Measurements from ENCODE around the gene GFOD1.
"Not testable (repeated sequence)": the region's sequence is repeated elsewhere in the genome, so short reads cannot be mapped to it uniquely, and the experiment has no call there.

GFOD1 gene

DNA sequence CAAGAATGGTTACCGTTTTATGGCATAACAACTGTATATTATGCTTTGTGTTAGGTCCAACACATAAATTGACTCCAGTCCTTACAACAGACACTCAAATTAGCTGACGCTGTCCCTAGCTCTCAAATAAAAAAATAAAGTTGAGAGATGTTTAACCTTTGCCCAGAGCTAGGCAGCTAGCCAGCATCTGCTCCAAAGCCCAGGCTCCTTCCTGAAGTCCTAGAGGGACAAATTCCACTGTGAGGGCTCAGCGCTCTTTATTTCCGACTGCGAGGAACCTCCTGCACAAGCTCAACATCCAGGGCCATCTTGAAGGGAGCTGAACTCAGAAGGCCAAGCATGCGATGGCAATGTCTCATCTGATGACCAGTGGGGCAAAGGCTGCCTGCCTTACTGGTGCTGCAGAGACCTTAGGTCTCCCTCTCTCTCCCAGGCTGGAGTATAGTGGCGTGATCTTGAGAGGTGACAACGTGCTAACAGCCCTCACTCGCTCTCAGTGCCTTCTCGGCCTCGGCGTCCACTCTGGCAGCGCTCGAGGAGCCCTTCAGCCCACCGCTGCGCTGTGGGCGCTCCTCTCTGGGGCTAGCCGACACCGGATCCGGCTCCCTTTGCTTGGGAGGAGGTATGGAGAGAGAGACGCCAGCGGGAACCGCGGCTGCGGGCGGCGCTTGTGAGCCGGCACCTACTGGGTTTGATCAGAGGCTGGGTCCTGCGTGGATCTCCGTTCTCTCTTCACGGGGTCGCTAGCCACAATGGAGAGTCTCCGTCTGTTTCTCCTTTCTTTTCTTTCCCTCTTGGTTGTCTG is 24.7 kb upstream of the GFOD1 start:
- DNase-seq (ENCODE audit: low spot score) = no peak

DNA sequence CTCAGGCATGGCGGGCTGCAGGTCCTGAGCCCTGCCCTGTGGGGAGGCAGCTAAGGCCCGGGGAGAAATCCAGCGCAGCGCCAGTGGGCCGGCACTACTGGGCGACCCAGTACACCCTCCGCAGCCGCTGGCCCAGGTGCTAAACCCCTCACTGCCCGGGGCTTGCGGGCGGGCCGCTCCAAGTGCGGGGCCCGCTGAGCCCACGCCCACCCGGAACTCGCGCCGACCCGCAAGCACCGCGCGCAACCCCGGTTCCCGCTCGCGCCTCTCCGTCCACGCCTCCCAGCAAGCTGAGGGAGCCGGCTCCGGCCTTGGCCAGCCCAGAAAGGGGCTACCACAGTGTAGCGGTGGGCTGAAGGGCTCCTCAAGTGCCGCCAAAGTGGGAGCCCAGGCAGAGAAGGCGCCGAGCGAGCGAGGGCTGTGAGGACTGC is 23.8 kb upstream of the GFOD1 start:
- not testable (repeated sequence) for DNase-seq (ENCODE audit: low spot score)

DNA sequence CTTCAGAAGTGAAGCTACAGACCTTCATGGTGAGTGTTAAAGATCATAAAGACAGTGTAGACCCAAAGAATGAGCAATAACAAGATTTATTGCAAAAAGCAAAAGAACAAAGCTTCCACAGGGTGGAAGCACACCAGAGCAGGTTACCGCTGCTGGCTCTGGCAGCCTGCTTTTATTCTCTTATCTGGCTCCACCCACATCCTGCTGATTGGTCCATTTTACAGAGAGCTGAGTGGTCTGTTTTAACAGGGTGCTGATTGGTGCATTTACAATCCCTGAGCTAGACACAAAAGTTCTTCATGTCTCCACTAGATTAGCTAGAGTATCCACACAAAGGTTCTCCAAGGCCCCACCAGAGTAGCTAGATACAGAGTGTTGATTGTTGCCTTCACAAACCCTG is 23.0 kb upstream of the GFOD1 start:
- DNase-seq (ENCODE audit: low spot score) = not testable (repeated sequence)

DNA sequence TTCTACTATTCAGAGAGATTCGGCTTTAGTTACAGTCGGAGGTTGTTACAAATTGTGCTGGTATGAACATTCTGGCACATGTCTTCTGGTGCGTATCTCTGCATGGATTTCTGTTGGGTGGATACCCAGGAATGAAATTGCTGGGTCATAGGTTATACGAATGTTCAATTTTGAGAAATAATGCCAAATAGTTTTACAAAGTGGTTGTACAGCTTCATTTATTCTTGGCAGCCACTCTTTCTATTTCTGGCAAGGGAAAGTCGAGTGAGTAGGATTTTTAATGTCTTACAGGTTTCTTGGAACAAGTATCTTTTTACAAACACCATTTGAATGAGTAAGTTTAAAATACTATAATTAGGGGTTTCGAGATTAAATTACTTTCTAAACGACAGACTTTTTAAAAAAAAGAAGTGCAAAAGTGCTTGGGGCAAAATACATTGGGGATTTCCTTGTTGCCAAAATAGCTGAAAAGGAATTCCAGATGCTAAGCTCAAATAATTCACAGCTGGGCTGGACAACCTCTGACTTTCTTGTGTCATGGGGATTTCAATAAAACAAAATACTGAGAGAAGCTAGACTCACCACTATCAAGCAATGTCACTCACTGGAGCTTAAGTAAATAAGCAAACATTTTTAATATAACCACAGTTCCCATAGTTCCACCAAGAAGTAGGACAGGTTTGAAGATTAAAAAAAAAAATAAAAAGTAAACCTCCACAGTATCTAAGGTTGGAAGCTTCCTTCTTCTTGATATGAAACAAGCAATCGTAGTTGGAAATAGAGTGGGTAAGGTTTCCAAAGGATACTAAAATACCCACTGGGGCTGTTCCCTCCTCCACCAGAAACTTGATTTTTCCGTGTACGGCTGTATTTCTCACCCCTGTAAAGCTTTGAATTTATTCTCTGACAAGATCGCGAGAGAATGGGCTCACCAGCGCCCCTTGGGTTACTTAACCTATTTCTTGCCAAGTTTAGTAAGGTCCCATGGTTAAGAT is 21.6 kb upstream of the GFOD1 start:
- DNase-seq (ENCODE audit: low spot score) = no peak

DNA sequence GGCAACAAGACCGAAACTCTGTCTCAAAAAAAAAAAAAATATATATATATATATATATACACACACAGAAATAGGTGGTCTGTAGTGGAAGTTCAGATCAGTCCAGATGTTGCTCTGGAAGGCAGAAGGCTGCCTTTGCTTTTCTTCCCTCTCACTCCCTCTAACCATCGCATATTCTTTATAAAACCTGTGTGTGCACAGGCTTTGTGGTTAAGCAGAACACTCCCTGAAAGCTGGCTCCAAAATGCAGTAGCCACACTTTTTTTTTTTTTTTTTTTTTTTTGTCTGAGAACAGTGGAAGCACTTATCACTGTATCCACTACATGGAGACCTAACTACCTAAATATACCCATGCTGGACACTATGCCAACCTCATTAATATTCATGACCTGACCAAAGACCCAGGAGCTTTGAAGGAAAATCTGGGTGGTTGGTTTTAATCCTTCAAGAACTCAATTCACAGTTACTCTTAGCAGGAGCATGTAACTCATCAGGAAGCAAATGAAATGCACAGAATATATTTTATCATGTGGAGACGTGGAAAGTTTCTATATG is 20.0 kb upstream of the GFOD1 start:
- DNase-seq (ENCODE audit: low spot score) = no peak

DNA sequence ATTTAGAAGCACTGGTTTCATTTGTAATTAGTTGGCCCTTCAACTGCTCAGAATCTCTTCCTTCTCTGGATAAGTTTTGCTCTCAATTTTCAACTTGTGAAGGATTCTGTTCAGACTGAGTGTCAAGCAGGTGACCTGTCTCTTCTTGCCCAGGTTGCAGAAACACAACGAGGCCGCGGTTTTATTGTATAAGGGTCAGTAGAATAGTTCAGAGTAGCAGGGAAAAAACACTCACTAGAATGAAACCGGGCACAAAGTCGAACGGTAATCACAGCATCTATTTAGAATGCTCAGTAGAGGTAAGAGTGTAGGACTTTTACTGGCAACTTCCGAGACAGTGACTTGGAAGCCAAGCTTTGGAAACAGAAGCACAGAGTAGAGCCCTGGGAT is 17.9 kb upstream of the GFOD1 start:
- no peak for DNase-seq (ENCODE audit: low spot score)

DNA sequence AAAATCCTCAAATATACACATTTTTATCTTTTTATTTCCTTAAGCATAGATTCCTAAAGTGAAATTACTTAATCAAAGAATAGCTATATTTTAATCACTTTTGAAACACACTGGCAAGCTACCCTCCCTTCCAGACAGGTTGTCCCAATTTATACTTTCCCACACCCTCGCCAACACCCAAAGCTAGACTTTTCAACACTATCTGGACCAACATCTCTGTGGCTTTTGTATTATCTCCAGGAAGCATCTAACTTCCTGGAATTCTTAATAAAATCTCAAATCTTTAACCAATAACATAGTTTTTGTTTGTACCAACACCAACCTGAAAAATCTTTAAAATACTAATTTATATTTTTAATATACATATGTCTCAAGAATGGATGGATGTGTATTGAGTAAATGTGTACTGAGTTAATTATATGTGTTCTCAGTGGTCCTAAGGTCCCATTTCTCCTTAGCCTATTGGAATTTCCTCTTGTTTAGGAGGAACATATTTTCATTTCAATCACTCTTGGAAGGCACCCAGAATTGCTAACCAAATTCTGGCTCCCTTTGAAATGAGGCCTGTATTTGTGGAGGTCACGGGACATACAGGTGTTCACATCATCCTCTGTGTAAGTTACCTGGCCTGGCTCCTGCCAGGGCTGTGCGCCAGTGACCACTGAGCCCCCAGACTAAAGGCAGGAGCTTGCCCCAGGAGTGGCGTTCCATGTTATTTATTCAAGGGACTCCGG is 17.4 kb upstream of the GFOD1 start:
- no peak for DNase-seq (ENCODE audit: low spot score)

DNA sequence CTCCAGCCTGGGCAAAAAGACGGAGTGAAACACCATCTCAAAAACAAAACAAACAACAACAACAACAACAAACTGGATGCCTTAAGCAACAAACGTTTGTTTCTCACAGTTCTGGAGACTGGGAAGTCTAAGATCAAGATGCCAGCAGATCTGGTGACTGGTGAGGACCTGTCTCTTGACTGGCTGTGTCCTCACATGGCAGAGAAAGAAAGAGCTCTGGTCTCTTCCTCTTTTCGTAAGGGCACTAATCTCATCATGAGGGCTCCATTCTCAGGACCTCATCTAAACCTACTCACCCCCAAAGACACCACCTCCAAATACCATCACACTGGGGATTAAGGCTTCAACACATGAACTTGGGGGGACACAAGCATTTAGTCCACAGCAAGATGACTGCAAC is 13.5 kb upstream of the GFOD1 start:
- DNase-seq (ENCODE audit: low spot score) = no peak

DNA sequence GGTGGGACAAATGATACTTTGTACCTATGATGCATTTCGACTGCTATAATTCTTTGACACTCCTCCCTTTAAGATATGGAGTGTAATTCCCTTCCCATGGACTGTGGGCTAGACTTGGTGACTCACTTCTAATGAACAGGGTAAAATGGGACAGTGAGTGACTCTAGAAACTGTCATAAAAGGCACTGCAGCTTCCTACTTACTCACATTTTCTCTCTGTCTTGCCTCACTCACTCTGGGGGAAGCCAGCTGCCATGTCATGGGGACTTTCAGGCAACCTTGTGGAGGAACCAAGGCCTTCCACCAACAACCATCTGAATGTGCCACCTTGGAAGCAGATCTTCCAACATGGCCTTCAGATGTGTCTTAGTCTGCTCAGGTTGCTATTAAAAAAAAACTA is 12.9 kb upstream of the GFOD1 start:
- DNase-seq (ENCODE audit: low spot score) = no peak

DNA sequence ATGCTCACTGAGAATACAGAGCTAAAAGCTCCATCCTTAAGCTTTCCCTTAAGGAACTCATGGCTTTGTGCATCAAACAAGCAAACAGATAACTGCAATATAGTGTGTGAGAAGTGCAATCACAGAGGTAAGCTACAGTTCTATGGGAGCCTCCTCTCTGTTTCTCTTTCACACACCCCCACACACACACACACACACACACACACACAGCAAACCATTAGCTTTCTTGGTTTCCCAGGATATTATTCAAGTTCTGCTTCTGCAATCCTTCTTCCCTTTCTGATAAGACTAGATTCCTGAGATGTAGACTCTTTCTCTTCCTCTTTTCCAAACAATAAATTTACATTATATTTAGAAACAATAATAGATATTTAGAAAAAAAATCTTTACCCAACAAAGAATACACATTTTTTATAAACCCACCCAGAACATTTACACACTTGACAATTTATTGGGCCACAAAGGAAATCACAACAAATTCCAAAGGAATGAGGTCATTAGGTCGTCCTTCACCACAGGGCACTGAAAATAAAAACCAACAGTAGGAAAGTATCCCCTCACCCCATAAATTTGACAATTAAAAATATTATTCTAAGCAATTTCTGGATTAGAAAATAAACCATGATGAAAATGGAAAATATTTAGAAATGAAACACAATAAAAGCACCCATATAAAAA is 9.3 kb upstream of the GFOD1 start:
- no peak for DNase-seq (ENCODE audit: low spot score)

DNA sequence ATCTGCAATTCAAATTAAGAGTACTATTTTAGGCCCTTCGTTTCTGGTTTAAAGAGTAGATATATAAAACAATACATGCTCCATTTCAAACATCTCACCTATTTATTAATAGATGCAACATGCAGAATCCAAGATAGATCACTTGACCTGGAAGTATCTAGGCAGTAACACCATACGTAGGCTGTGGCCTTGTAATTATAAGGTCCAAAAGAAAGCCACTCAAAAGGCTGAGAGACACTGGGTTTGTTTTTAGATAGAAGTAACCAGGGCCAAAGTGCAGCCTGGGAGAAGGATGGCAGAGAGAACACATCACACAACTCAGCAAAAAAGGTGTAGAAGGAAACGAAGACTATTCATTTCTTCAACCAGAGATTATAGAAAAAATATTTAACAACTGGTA is 8.4 kb upstream of the GFOD1 start:
- DNase-seq (ENCODE audit: low spot score) = no peak

DNA sequence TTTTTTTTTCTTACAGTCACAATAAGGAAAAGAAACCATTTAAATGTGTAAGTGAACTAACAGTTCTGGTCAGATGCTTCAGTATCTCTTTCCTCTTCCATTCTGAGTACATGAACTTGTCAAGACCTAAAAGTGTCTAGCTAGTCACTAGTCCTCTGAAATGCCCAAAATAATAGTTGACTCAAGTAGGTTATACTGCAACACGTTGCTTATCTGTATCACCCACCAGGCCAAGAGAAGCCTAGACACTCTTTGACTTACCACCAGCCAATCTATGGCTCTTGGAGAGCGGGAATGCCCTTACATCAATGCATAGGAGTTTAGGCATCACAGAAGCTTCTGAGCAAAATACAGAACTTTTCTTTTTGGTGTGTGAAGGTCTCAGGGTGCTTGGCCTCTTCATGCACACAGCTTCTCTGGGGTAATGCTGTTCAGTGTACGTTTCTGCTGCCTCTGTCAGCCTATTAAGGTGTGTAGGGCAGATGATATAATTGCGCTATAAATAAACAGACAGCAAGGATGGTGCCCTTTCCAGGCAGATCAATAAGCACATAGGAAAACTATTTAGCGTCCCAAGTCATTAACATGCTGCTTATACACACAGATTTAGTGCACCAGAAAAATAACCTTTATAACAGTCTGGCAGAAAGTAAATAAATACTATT is 7.8 kb upstream of the GFOD1 start:
- DNase-seq (ENCODE audit: low spot score) = no peak

DNA sequence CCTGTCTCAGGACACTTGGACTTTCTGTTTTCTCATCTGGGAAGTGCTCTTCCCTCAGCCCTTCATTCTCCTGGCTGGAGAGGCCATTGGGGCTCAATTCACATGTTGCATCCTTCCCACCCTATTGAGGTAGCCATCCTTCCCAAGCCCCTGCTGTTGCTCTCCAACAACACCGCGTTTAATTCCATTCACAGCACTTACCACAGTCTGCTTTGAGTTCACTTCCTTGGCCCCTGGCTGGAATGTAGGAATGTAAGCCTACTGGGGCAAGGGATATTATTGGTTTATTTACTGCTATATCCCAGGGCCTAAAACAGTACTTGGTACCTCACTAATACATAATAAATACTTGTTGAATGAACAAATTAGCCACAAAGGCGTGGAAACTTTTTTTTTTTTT is 6.7 kb upstream of the GFOD1 start:
- no peak for DNase-seq (ENCODE audit: low spot score)

DNA sequence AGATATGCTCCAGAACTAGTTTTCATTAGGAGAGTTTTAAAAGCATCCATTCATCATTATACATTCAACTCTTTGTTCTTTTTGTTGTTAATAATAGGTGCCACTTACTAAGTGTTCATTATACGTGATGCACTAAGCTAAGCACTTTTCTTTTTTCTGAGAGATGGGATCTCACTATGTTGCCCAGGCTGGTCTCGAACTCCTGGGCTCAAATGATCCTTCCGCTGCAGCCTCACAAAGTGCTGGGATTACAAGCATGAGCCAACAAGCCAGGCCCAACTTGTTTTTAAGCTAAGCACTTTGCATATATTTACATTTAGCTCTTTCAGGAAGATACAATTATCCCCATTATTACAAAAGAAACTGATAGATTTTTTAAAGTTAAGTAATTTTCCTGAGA is 5.7 kb upstream of the GFOD1 start:
- no peak for DNase-seq (ENCODE audit: low spot score)

DNA sequence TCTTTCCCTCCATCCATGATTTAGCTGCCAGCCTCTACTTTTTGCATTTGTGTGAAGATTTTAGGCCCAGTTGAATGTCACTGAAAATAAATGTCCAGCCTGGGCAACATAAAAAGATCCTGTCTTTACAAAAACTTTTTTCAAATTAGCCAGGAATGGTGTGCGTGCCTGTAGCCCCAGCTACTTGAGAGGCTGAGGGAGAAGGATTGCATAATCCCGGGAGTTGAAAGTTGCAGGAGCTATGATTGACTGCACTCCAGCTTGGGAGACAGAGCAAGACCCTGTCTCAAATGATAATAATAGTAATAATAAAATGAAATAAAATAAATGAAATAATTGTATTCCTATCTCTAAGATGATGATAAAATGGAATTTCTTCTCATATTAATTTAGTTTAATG is 5.0 kb upstream of the GFOD1 start:
- no peak for DNase-seq (ENCODE audit: low spot score)

DNA sequence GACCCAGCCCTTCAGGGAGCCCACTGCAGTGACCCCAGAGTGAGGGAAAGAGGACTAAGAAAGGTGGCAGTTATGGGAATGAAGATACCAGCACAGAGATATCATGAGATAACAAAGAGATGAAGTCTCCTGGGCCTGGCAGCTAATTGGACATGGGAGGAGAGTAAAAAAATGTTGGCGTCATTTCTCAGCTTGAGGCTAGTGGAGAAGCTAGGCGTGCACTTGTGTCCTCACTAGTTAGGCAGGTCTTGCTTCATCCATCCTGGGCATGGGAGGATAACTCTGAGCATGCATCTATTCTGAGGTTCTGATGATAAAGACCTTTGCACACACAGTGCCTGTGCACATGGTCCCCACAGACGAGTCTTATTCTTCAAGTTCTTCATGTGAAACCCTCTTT is 4.1 kb upstream of the GFOD1 start:
- no peak for DNase-seq (ENCODE audit: low spot score)

DNA sequence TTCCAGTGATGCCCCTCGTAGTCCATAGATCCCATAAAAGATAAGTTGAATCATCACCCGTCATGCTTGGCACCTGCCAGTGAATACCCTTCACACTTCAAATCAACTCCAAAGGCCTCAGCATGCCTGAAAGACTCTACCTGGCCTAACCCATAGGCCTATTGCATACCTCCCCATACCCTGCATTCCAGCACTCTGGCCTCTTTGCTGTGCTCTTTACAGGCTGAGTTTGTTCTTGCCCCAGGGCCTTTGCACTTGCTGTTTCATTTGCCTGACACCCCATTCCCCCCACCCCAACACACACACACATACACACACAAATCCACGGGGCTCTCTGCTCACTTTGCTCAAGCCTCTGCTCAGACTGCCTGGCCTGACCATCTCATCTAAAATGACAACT is 3.0 kb upstream of the GFOD1 start:
- no peak for DNase-seq (ENCODE audit: low spot score)

DNA sequence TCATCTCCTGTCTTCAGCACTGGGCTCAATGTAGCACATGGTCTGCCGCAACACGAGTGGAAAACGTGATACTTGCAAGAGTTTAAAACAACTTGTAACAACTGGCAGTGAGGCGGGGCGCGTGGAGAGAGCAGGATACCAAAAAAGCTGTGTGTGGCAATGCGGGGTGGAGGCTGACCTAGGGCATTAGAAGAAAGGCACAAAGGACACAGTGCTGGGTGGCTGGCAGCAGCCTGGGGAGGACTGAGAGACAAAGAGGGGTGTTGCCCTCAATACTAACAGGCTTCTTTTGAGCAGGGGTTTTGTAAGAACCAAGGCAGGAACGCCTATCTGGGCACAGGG is 1.5 kb upstream of the GFOD1 start:
- DNase-seq (ENCODE audit: low spot score) = no peak

DNA sequence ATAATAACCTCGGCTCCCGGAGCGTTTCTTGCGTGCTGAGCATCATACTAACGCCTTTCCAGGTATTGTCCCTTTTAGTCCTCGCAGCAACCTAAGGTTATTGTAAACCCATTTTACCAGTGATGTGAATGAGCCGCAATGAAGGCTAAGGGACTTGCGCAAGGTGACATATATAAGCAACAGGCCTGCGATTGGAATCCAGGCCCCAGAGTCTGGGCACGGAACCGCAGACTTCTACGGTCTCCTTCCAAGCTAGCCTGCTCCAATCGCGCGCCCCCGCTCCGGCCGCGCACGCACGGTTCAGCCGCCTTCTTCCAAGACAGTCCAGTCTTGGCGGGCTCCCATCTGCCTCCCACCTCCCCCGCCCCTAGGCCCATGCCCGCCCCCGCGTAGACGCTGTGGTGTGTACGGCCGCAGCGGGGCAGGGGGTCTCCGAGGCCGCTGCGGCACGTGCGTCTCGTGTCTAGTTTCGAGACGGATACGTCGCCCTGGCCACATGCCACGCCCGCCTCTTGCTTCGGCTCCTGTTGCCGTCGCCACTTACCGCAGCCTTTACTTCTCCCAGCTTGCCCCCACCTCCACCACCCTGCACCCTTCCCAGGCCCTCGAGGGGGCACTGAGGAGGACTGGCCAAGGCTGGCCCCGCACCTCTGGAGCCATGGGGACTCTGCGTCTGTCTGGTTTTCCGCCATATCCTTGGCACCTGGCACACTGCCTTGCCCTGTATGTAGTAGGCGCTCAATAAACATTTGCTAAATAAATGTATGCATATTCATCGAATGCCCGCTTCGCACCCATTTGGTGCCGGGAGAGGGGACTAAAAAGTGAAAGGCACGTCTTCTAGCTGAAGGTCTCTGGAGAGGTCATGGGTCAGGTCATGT is 855 bp upstream of the GFOD1 start:
- DNase-seq (ENCODE audit: low spot score) = peak; percentile 5

DNA sequence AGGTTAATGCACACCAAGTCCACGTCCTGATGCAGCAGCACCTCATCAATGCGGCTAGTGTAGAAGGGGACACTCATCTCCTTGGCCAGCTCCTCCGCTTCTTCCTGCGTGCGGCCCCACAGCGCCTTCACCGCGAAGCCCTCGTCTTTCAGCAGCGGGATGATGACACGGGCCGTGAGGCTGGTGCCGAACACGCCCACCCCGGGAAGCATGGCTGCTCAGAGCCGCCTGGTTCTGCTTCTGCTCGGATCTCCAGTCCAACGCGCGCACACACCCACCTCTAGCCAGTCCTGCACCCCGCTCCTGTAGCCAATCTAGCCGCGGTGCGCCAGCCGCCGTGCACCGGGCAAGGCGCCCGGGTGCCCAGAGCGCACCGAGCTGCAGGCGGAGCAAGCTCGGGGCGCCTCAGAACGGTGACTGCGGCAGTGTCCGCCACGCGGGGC is 700 bp downstream of the GFOD1 start:
- peak; percentile 22 for DNase-seq (ENCODE audit: low spot score)

Data from CD4-positive, alpha-beta T cell treated with Interleukin-6 at 100 ng/mL for 8 hours (primary cell).